GM19351 (cell line): ENCODE measurements around the gene ZFYVE19.

Experiments
- ATAC-seq: cut with Tn5 transposase; IDR thresholded peaks from one replicate; pipeline ENCODE4 v1.9.1; 2021; ENCODE audit warnings: mild to moderate bottlenecking, moderate library complexity; ENCODE audit not compliant: unreplicated experiment

Gene ZFYVE19

GRCh38 chr15:40807028-40807887 lies at the start of gene ZFYVE19, which contains the start of gene DNAJC17:
TSS of gene ZFYVE19 (plus strand) at chr15:40807089. CDS start at chr15:40807590, 501 bp downstream.
TSS of gene DNAJC17 (minus strand) at chr15:40807473. CDS start at chr15:40807446, 27 bp downstream.
- peak; percentile 92 for ATAC-seq

GRCh38 chr15:40759961-40760360 lies 46.9 kb upstream of the ZFYVE19 start:
- no peak for ATAC-seq

GRCh38 chr15:40762919-40763800 lies 43.7 kb upstream of the ZFYVE19 start:
- ATAC-seq: no peak

- peak; percentile 59 for ATAC-seq
Measured at GRCh38 chr15:40763801-40764628, 42.9 kb upstream of the ZFYVE19 start, which contains the start of gene GCHFR. TSS of gene GCHFR (plus strand) at chr15:40764068. CDS start at chr15:40764181, 113 bp downstream.

- ATAC-seq: no peak
Measured at GRCh38 chr15:40764629-40765103, 42.2 kb upstream of the ZFYVE19 start.

- ATAC-seq: no peak
Measured at GRCh38 chr15:40766194-40766815, 40.6 kb upstream of the ZFYVE19 start.

- ATAC-seq: no peak
Measured at GRCh38 chr15:40766906-40767837, 39.7 kb upstream of the ZFYVE19 start.

- ATAC-seq: no peak
Measured at GRCh38 chr15:40767838-40768500, 38.9 kb upstream of the ZFYVE19 start.

- no peak for ATAC-seq
Measured at GRCh38 chr15:40768521-40769273, 38.2 kb upstream of the ZFYVE19 start.

- peak; percentile 48 for ATAC-seq
Measured at GRCh38 chr15:40769274-40770146, 37.4 kb upstream of the ZFYVE19 start, which contains the start of gene C15orf62. TSS of gene C15orf62 (plus strand) at chr15:40769980. CDS start at chr15:40770496, 516 bp downstream.

GRCh38 chr15:40770147-40770721 lies 36.7 kb upstream of the ZFYVE19 start:
- no peak for ATAC-seq

GRCh38 chr15:40771242-40771641 lies 35.6 kb upstream of the ZFYVE19 start:
- no peak for ATAC-seq

- no peak for ATAC-seq
Measured at GRCh38 chr15:40772014-40772413, 34.9 kb upstream of the ZFYVE19 start.

GRCh38 chr15:40773496-40773895 lies 33.4 kb upstream of the ZFYVE19 start:
- ATAC-seq: no peak

- no peak for ATAC-seq
Measured at GRCh38 chr15:40773902-40774301, 33.0 kb upstream of the ZFYVE19 start.

- ATAC-seq: no peak
Measured at GRCh38 chr15:40775007-40775406, 31.9 kb upstream of the ZFYVE19 start.
